Sigmoid colon (tissue), 7 donors: ENCODE measurements around the gene ANKRD13D. TPM values are rescaled to one million over a fixed set of nuclear protein-coding genes. Genes with fewer than 3 reads are reported as not detected.
A peak's percentile ranks its signal among the peaks of the same experiment; 100 is the strongest.

Experiments used
- DNase-seq: peaks from one replicate; pipeline ENCODE4 v3.0.0-alpha.2; 2019
- H3K27ac ChIP-seq, 4 donors: fragments of 200-600 bp; sonication (generic); one replicate each; pipeline ENCODE4 v1.5.1; 2016 to 2019; ENCODE audit warnings: mild to moderate bottlenecking in 1 of 4
- H3K27me3 ChIP-seq, 3 donors: fragments of 200-600 bp; sonication (generic); one replicate each; pipeline ENCODE4 v1.5.1; 2019; ENCODE audit warnings: mild to moderate bottlenecking in 1 of 3
- H3K36me3 ChIP-seq, 4 donors: fragments of 200-600 bp; sonication (generic); one replicate each; pipeline ENCODE4 v1.5.1; 2016 to 2019
- H3K4me1 ChIP-seq, 4 donors: fragments of 200-600 bp; sonication (generic); one replicate each; pipeline ENCODE4 v1.5.1; 2017 to 2019
- H3K4me3 ChIP-seq, 4 donors: fragments of 200-600 bp; sonication (generic); one replicate each; pipeline ENCODE4 v1.5.1; 2017 to 2019; ENCODE audit warnings: mild to moderate bottlenecking in 2 of 4, moderate library complexity in 1 of 4
- H3K9me3 ChIP-seq, 4 donors: fragments of 200-600 bp in 3 of 4; sonication (generic) in 3 of 4; one replicate each; pipeline versions ENCODE4 v1.5.1 to v1.6.1; 2013 to 2019
- EP300 ChIP-seq, 4 donors: sonication (generic); formaldehyde crosslinking; IDR thresholded peaks; one replicate each; pipeline ENCODE4 v1.6.1; 2017; ENCODE audit warnings: antibody characterized with exemption in 4 of 4
- POLR2A ChIP-seq, 2 donors: fragments of 450-650 bp; IDR thresholded peaks; one replicate each; pipeline ENCODE4 v1.6.1; 2016; ENCODE audit warnings: antibody characterized with exemption in 2 of 2, mild to moderate bottlenecking in 2 of 2, moderate library complexity in 2 of 2
- POLR2AphosphoS5 ChIP-seq, 4 donors: sonication (generic); formaldehyde crosslinking; IDR thresholded peaks; one replicate each; pipeline ENCODE4 v1.6.1; 2017; ENCODE audit warnings: antibody characterized with exemption in 4 of 4
- WGBS, 2 donors: extraction: QIAGEN DNeasy Blood & Tissue Kit; methylation state at CpG; one replicate each; pipeline ENCODE4 v1.1.7; 2013; 5-methylcytosine and 5-hydroxymethylcytosine counted together
- intact Hi-C: fragments of 100-400 bp; cut with DNase I; formaldehyde crosslinking; loops from one replicate; pipeline ENCODE4 v1.15.1; 2023
- polyA plus RNA-seq, 3 donors: library from polyadenylated mRNA; stranded (reverse); fragments of 200-250 nt; gene quantifications; one replicate each; pipeline ENCODE4 v1.2.3, GENCODE V29; 2013
- total RNA-seq, 4 donors: library from RNA; depleted of rRNA; stranded (reverse); fragments of >200 nt; gene quantifications; one replicate each; pipeline ENCODE4 v1.1.0, GENCODE V29; 2016
- TF ChIP-seq, protein P1 (sequence below), 4 experiments: fragments of 450-650 bp in 3 of 4; fragments of 200-600 bp in 1 of 4; IDR thresholded peaks; one replicate each; pipeline ENCODE4 v1.5.1; 2016 to 2019; ENCODE audit warnings: antibody characterized with exemption in 4 of 4, mild to moderate bottlenecking in 3 of 4, moderate library complexity in 2 of 4
- donor health status: healthy with polysubstance abuse.
- donor health status: Bipolar disorder and iron deficiency.
- donor health status: healthy.

ANKRD13D gene
- total and polyA plus RNA-seq, 7 donors: 9.0 to 45.7 (median 24.0) TPM

DNA sequence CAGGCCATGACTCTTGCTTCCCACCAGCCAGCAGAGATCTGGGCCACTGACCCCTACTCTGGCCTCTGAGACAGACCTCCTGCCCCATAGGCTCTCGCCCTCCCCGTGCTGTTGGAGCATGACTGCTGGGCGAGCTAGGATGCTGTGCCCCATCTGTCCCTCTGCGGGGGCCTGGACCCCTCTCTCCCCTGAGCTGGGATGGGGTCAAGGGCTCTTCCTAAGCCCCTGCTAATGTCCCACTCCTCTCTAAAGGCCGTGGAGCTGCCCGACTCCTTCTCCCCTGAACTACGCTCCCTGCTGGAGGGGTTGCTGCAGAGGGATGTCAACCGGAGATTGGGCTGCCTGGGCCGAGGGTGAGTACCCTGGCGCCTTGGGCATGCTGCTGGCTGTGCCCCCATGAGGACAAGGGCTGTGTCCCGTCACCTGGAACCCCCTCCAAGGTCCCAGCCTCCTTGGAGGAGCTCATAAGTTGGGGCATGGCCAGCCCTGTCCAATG is 6.2 kb upstream of the ANKRD13D start:
- WGBS, 2 donors: 93 to 94% methylated on average over 11 of the region's 11 CpGs
- TF ChIP-seq POLR2AphosphoS5 (IDR thresholded peaks at IDR 0.05): no peak
- TF ChIP-seq, protein P1, sequence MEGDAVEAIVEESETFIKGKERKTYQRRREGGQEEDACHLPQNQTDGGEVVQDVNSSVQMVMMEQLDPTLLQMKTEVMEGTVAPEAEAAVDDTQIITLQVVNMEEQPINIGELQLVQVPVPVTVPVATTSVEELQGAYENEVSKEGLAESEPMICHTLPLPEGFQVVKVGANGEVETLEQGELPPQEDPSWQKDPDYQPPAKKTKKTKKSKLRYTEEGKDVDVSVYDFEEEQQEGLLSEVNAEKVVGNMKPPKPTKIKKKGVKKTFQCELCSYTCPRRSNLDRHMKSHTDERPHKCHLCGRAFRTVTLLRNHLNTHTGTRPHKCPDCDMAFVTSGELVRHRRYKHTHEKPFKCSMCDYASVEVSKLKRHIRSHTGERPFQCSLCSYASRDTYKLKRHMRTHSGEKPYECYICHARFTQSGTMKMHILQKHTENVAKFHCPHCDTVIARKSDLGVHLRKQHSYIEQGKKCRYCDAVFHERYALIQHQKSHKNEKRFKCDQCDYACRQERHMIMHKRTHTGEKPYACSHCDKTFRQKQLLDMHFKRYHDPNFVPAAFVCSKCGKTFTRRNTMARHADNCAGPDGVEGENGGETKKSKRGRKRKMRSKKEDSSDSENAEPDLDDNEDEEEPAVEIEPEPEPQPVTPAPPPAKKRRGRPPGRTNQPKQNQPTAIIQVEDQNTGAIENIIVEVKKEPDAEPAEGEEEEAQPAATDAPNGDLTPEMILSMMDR (IDR thresholded peaks at IDR 0.05): no peak
- TF ChIP-seq POLR2A (IDR thresholded peaks at IDR 0.05): no peak
- no peak for TF ChIP-seq EP300 (IDR thresholded peaks at IDR 0.05)
- Histone ChIP-seq H3K4me1 (peaks cover 0 to 36% (median 20%) of the 10 kb centered on the region in 4 donors), H3K27me3 (no peaks in the 10 kb centered on the region), H3K9me3 (no peaks in the 10 kb centered on the region), H3K36me3 (peaks cover 66 to 80% (median 73%) of the 10 kb centered on the region in 4 donors), H3K27ac (peak overlapping the region; percentile 17 to 62 (median 30)), H3K4me3 (no peak overlapping the region)
- DNase-seq: peak; percentile 62
- intact Hi-C loops: no loop called here

DNA sequence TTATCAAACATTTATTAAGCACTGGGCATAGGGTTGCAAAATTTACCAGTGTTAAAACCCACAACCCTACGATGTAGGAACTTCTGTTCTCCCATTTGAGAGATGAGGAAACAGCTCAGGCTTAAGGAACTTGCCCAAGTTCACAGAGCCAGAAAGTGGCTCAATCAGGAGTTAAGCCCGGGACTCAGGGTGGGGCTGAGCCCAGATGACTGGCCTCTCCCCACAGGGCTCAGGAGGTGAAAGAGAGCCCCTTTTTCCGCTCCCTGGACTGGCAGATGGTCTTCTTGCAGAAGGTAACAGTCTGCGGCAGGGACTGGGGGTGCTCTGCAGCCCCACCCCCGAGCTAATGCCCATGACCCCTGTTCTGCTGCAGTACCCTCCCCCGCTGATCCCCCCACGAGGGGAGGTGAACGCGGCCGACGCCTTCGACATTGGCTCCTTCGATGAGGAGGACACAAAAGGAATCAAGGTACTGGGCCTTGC is 5.6 kb upstream of the ANKRD13D start:
- H3K4me3 ChIP-seq: no peak overlapping the region
- H3K27me3 ChIP-seq: no peaks in the 10 kb centered on the region
- H3K9me3 ChIP-seq: no peaks in the 10 kb centered on the region
- H3K36me3 ChIP-seq: peaks cover 66 to 80% (median 73%) of the 10 kb centered on the region in 4 donors
- WGBS, 2 donors: 87 to 89% methylated on average over 13 of the region's 13 CpGs
- H3K27ac ChIP-seq: peak overlapping the region; percentile 23 to 62 (median 48)
- intact Hi-C loops: no loop called here
- TF ChIP-seq, protein P1 (IDR thresholded peaks at IDR 0.05): no peak
- TF ChIP-seq POLR2AphosphoS5 (IDR thresholded peaks at IDR 0.05) (no peak), EP300 (IDR thresholded peaks at IDR 0.05) (no peak), POLR2A (IDR thresholded peaks at IDR 0.05) (no peak)
- peaks cover 0 to 36% (median 19%) of the 10 kb centered on the region in 4 donors for H3K4me1 ChIP-seq
- peak; percentile 67 for DNase-seq

DNA sequence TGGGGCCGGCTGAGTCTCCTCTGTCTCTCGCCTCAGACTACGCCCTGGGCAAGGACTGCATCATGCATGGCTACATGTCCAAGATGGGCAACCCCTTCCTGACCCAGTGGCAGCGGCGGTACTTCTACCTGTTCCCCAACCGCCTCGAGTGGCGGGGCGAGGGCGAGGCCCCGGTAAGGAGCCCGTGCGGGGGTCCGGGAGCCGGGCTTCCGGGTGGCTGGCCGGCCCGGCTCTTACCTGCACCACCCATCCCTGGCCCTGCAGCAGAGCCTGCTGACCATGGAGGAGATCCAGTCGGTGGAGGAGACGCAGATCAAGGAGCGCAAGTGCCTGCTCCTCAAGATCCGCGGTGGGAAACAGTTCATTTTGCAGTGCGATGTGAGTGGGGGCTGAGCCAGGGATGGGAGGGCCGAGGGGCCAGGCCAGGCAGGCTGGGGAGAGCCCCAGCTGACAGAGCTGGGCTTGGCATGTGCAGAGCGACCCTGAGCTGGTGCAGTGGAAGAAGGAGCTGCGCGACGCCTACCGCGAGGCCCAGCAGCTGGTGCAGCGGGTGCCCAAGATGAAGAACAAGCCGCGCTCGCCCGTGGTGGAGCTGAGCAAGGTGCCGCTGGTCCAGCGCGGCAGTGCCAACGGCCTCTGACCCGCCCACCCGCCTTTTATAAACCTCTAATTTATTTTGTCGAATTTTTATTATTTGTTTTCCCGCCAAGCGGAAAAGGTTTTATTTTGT is 4.1 kb upstream of the ANKRD13D start:
- WGBS, 2 donors: 89 to 90% methylated on average over 45 of the region's 45 CpGs
- intact Hi-C loops: no loop called here
- Histone ChIP-seq H3K27ac (peak overlapping the region in 1 of 4 donors; percentile 97), H3K4me3 (no peak overlapping the region), H3K9me3 (no peaks in the 10 kb centered on the region), H3K4me1 (peaks cover 0 to 27% (median 20%) of the 10 kb centered on the region in 4 donors), H3K36me3 (peaks cover 59 to 68% (median 62%) of the 10 kb centered on the region in 4 donors), H3K27me3 (no peaks in the 10 kb centered on the region)
- no peak for TF ChIP-seq EP300 (IDR thresholded peaks at IDR 0.05)
- TF ChIP-seq POLR2AphosphoS5 (IDR thresholded peaks at IDR 0.05): no peak
- TF ChIP-seq, protein P1 (IDR thresholded peaks at IDR 0.05): no peak
- no peak for TF ChIP-seq POLR2A (IDR thresholded peaks at IDR 0.05)
- peak; percentile 66 for DNase-seq

GRCh38 chr11:67285541-67286498 is 3.3 kb upstream of the ANKRD13D start:
- no peaks in the 10 kb centered on the region for H3K27me3 ChIP-seq
- H3K9me3 ChIP-seq: no peaks in the 10 kb centered on the region
- H3K4me3 ChIP-seq: no peak overlapping the region
- H3K27ac ChIP-seq: peak overlapping the region; percentile 95 to 97 (median 96)
- peaks cover 50 to 60% (median 56%) of the 10 kb centered on the region in 4 donors for H3K36me3 ChIP-seq
- no peak for TF ChIP-seq POLR2AphosphoS5 (IDR thresholded peaks at IDR 0.05)
- TF ChIP-seq, protein P1 (IDR thresholded peaks at IDR 0.05): no peak
- no peak for TF ChIP-seq POLR2A (IDR thresholded peaks at IDR 0.05)
- TF ChIP-seq EP300 (IDR thresholded peaks at IDR 0.05): no peak
- peaks cover 0 to 35% (median 28%) of the 10 kb centered on the region in 4 donors for H3K4me1 ChIP-seq
- 72 to 86% methylated on average over 39 of the region's 39 CpGs for WGBS, 2 donors
- intact Hi-C loops: no loop called here
- peak; percentile 67 for DNase-seq
